BLaER1 treated with 17β-estradiol and CSF1 and Interleukin-3, amounts not matched to agents 10 nM and 100 nM (cell line): Measurements from ENCODE around the gene PPP1R12B.
"Not testable (repeated sequence)": the region's sequence is repeated elsewhere in the genome, so short reads cannot be mapped to it uniquely, and the experiment has no call there.

ENCODE experiments used
- H3K27ac ChIP-seq, 11 experiments: shearing (Covaris generic); formaldehyde crosslinking; 2 replicates each; pipeline ENCODE4 v1.8.1; 2022
- H3K27me3 ChIP-seq, 11 experiments: shearing (Covaris generic); formaldehyde crosslinking; 2 replicates each; pipeline ENCODE4 v1.8.1; 2022
- H3K36me3 ChIP-seq, 11 experiments: shearing (Covaris generic); formaldehyde crosslinking; 2 replicates each; pipeline ENCODE4 v1.8.1; 2022
- H3K4me1 ChIP-seq, 10 experiments: shearing (Covaris generic); formaldehyde crosslinking; 2 replicates each; pipeline ENCODE4 v1.8.1; 2022
- H3K4me2 ChIP-seq, 11 experiments: shearing (Covaris generic); formaldehyde crosslinking; 2 replicates each; pipeline ENCODE4 v1.8.1; 2022
- H3K4me3 ChIP-seq, 10 experiments: shearing (Covaris generic); formaldehyde crosslinking; 2 replicates each; pipeline ENCODE4 v1.8.1; 2022
- H3K9ac ChIP-seq, 11 experiments: shearing (Covaris generic); formaldehyde crosslinking; 2 replicates each; pipeline ENCODE4 v1.8.1; 2022
- H3K9me3 ChIP-seq, 11 experiments: shearing (Covaris generic); formaldehyde crosslinking; replicated peaks in 1 of 11; 2 replicates each; pipeline ENCODE4 v1.8.1; 2022
- H4K20me1 ChIP-seq, 11 experiments: shearing (Covaris generic); formaldehyde crosslinking; 2 replicates each; pipeline ENCODE4 v1.8.1; 2022
- Cebpa-rat ChIP-seq, 11 experiments: shearing (Covaris generic); IDR thresholded peaks; 2 replicates each; pipeline ENCODE4 v1.8.1; 2022

Gene PPP1R12B

DNA sequence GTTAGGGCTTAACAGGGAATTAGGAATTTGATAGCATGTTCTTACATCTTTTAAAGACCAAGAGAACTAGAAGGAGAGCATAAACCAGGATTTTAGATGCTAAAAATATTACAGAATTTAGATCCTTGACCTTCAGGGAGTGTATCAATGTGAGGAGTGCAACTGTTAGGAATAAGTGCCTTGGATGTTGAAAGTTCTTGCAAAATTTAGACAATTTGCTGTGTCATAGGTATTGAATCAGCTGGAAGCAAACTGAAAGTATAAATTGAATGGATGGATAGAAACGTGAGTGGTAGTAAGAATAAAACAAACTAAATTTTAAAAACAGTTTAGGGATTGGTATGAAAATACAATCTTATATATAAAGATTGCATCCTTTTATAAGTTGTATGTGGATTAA is 27.7 kb downstream of the PPP1R12B start:
- Histone ChIP-seq H3K4me1 (no peaks in the 10 kb centered on the region), H3K27ac (no peak overlapping the region), H3K9ac (no peak overlapping the region), H3K4me2 (no peak overlapping the region; a peak in 1 of 22 replicates), H3K9me3 (peaks cover 0 to 8% (median 3%) of the 10 kb centered on the region in 11 experiments; a peak in 5 of 22 replicates), H4K20me1 (peaks cover 0 to 4% (median 0%) of the 10 kb centered on the region in 11 experiments; a peak in 2 of 22 replicates), H3K4me3 (no peak overlapping the region), H3K36me3 (0 out of 22 replicates have a peak, but pooled peaks cover 0 to 8% (median 0%) of the 10 kb centered on the region in 11 experiments), H3K27me3 (no peaks in the 10 kb centered on the region)
- no peak for TF ChIP-seq Cebpa-rat (IDR thresholded peaks at IDR 0.05)

DNA sequence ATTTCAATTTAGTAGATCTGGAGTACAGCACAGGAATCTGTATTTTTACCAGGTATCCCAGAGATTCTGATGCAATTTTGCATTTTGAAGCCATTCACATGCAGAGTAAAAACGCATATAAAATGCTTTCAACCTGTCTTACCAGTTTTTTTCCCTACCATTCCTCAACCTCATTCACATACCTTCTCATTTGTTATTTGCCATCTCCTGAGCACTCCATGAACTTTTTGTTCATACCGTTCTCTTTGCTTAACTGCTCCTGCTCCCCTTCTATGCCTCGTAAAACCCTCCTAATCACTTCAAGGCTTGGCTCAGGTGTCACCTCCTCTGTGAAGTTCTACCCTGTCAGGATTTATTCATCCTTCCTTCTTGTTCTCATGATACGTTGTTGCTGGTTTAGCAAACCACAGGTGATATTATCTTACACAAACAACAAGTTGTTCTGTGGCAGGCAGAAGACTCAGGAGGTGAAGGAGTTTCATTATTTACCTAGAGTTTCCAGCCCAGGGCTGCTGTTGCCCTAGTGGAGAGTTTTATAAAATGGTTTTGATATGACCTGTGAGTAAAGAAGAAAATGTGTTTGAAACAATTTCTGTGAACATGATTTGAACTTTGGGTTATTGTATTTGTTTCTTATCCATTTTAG is 31.5 kb downstream of the PPP1R12B start:
- H3K27ac ChIP-seq, H3K4me1 ChIP-seq, H3K4me2 ChIP-seq, H3K27me3 ChIP-seq, H3K9ac ChIP-seq, H3K36me3 ChIP-seq, H3K9me3 ChIP-seq, H3K4me3 ChIP-seq: not testable (repeated sequence)
- H4K20me1 ChIP-seq: peaks cover 0 to 10% (median 0%) of the 10 kb centered on the region in 11 experiments; a peak in 3 of 22 replicates

DNA sequence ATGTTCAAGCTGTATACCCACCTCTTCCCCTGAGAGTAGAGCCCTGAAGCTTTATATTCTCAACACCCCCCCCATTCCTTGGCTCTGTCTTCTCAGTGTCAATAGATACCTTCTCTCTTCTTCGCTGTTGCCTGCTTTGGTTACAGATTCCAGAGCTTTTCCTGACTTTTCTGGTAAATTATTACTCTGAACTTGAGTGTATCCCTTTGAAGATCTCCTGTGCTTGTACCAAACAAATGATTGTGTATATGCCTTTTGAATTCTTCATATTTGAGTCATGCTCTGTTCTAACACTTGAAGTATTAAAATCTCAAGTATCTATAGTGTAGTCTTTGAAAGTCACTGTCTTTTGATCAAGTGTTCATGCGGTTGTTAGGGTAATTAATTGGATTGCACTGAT is 32.0 kb downstream of the PPP1R12B start:
- H3K9ac ChIP-seq, H3K4me2 ChIP-seq, H3K36me3 ChIP-seq, H3K4me3 ChIP-seq, H3K9me3 ChIP-seq, H3K4me1 ChIP-seq, H3K27me3 ChIP-seq, H3K27ac ChIP-seq: not testable (repeated sequence)
- H4K20me1 ChIP-seq: peaks cover 0 to 11% (median 0%) of the 10 kb centered on the region in 11 experiments; a peak in 3 of 22 replicates

- not testable (repeated sequence) for H3K9me3 ChIP-seq, H3K4me1 ChIP-seq, H3K4me2 ChIP-seq, H3K27ac ChIP-seq, H3K36me3 ChIP-seq, H3K4me3 ChIP-seq, H3K27me3 ChIP-seq, H3K9ac ChIP-seq
- H4K20me1 ChIP-seq: peaks cover 0 to 11% (median 0%) of the 10 kb centered on the region in 11 experiments; a peak in 3 of 22 replicates
Measured at GRCh38 chr1:202381867-202382266, 33.4 kb downstream of the PPP1R12B start.

DNA sequence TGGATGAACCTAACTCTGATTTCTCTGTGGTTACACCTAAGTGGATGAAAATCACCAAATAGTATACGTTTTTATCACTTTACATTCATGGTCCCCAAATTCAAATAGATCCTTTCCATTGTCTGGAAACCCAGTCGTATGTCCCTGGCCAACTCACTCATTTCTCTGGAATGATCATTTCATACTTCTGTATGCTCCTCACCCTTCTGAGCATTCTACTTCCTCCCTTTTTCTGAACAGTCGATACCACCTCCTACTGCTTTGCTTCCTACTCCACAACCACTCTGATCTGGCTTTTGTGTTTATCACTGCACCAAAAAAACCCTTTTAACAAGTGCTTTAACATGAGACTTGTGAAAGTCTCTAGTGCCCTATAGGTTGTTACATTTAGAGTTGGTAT is 47.3 kb downstream of the PPP1R12B start:
- H3K9ac ChIP-seq, H3K27ac ChIP-seq, H3K9me3 ChIP-seq, H3K4me3 ChIP-seq, H3K36me3 ChIP-seq, H3K27me3 ChIP-seq, H3K4me2 ChIP-seq, H3K4me1 ChIP-seq: not testable (repeated sequence)
- H4K20me1 ChIP-seq: peaks cover 0 to 27% (median 0%) of the 10 kb centered on the region in 11 experiments; a peak in 3 of 22 replicates

DNA sequence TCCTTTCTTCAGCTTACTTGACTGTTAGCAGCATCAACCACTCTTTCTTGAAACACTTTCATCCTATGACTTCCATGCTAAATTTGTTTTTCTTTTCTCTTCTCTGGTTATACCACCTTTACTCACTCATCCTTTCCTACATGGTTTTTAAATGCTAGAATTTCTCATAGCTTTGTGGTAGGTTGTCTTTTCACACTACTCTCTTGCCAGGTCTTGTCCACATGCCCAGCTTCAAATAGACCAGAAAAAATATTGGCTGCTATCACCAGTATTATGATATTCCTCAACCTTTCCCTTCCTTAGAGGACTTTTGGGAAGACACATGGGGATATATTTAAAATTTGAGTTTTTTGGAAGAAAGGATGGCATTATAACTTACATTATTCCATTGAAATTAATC is 48.8 kb downstream of the PPP1R12B start:
- no peaks in the 10 kb centered on the region for H3K9me3 ChIP-seq
- H3K36me3 ChIP-seq: no peaks in the 10 kb centered on the region
- peaks cover 0 to 6% (median 0%) of the 10 kb centered on the region in 10 experiments; a peak in 1 of 20 replicates for H3K4me1 ChIP-seq
- no peak for TF ChIP-seq Cebpa-rat (IDR thresholded peaks at IDR 0.05)
- no peaks in the 10 kb centered on the region for H3K27me3 ChIP-seq
- H3K9ac ChIP-seq: no peak overlapping the region
- H4K20me1 ChIP-seq: peaks cover 0 to 30% (median 0%) of the 10 kb centered on the region in 11 experiments; a peak in 3 of 22 replicates
- H3K4me2 ChIP-seq: no peak overlapping the region
- H3K4me3 ChIP-seq: no peak overlapping the region
- H3K27ac ChIP-seq: no peak overlapping the region

GRCh38 chr1:202398439-202398838 is 49.9 kb downstream of the PPP1R12B start:
- H3K9me3 ChIP-seq, H3K36me3 ChIP-seq, H3K4me2 ChIP-seq, H3K4me1 ChIP-seq, H3K27ac ChIP-seq, H3K4me3 ChIP-seq, H3K9ac ChIP-seq, H3K27me3 ChIP-seq: not testable (repeated sequence)
- H4K20me1 ChIP-seq: peaks cover 0 to 35% (median 0%) of the 10 kb centered on the region in 11 experiments; a peak in 3 of 22 replicates

GRCh38 chr1:202401771-202402170 is 53.3 kb downstream of the PPP1R12B start:
- H3K4me1 ChIP-seq, H3K9ac ChIP-seq, H3K4me2 ChIP-seq, H3K36me3 ChIP-seq, H3K27ac ChIP-seq, H3K4me3 ChIP-seq, H3K27me3 ChIP-seq, H3K9me3 ChIP-seq: not testable (repeated sequence)
- H4K20me1 ChIP-seq: peaks cover 0 to 44% (median 0%) of the 10 kb centered on the region in 11 experiments; a peak in 4 of 22 replicates

- H3K4me3 ChIP-seq: not testable (repeated sequence)
Measured at GRCh38 chr1:202403381-202403780, 54.9 kb downstream of the PPP1R12B start.

DNA sequence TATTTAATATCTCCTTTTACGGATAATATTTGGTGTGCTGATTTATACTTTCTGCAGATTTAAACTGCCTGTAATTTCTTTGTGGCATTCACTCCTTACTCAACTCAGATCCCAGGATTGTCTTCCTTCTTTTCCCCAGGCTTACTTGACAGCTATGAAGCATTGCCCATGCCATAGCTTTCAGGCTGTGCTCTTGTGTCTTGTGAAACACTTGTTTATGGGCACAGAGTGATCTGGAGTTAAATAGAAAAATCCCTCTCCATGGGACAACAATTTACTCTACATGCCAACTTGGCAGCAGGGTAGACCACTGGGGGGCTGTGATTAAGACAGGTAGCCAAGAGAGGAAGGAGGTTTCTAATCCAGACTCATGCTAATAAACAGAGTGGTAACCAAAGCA is 57.4 kb downstream of the PPP1R12B start:
- Histone ChIP-seq H3K4me1 (peaks cover 3 to 10% (median 7%) of the 10 kb centered on the region in 10 experiments; a peak in 13 of 20 replicates), H3K4me3 (no peak overlapping the region), H3K36me3 (no peaks in the 10 kb centered on the region), H4K20me1 (peaks cover 0 to 39% (median 0%) of the 10 kb centered on the region in 11 experiments; a peak in 5 of 22 replicates), H3K27me3 (no peaks in the 10 kb centered on the region), H3K9ac (no peak overlapping the region), H3K9me3 (no peaks in the 10 kb centered on the region), H3K4me2 (no peak overlapping the region), H3K27ac (no peak overlapping the region)
- TF ChIP-seq Cebpa-rat (IDR thresholded peaks at IDR 0.05): no peak

More at GRCh38 chr1:202403381-202403780, 54.9 kb downstream of the PPP1R12B start:
- H4K20me1 ChIP-seq: peaks cover 0 to 43% (median 0%) of the 10 kb centered on the region in 11 experiments; a peak in 4 of 22 replicates
- not testable (repeated sequence) for H3K4me1 ChIP-seq, H3K27ac ChIP-seq, H3K9me3 ChIP-seq, H3K4me2 ChIP-seq, H3K27me3 ChIP-seq, H3K9ac ChIP-seq, H3K36me3 ChIP-seq

- Histone ChIP-seq H4K20me1 (peaks cover 0 to 41% (median 0%) of the 10 kb centered on the region in 11 experiments; a peak in 5 of 22 replicates), H3K4me1 (peaks cover 4 to 12% (median 9%) of the 10 kb centered on the region in 10 experiments; a peak in 13 of 20 replicates)
- not testable (repeated sequence) for H3K4me3 ChIP-seq, H3K27me3 ChIP-seq, H3K36me3 ChIP-seq, H3K27ac ChIP-seq, H3K4me2 ChIP-seq, H3K9me3 ChIP-seq, H3K9ac ChIP-seq
Measured at GRCh38 chr1:202406896-202407295, 58.4 kb downstream of the PPP1R12B start.

- not testable (repeated sequence) for H3K4me3 ChIP-seq, H3K27ac ChIP-seq, H3K9me3 ChIP-seq, H3K9ac ChIP-seq, H3K36me3 ChIP-seq, H3K27me3 ChIP-seq, H3K4me2 ChIP-seq
- H3K4me1 ChIP-seq: peaks cover 4 to 12% (median 9%) of the 10 kb centered on the region in 10 experiments; a peak in 13 of 20 replicates
- peaks cover 0 to 46% (median 0%) of the 10 kb centered on the region in 11 experiments; a peak in 5 of 22 replicates for H4K20me1 ChIP-seq
Measured at GRCh38 chr1:202407378-202407777, 58.9 kb downstream of the PPP1R12B start.

GRCh38 chr1:202410251-202410650 is 61.8 kb downstream of the PPP1R12B start:
- not testable (repeated sequence) for H3K27ac ChIP-seq, H3K9ac ChIP-seq, H3K27me3 ChIP-seq, H3K36me3 ChIP-seq, H3K4me3 ChIP-seq, H3K9me3 ChIP-seq
- H3K4me1 ChIP-seq: peaks cover 4 to 12% (median 9%) of the 10 kb centered on the region in 10 experiments; a peak in 13 of 20 replicates
- peak overlapping the region in 3 of 11 experiments; percentile 1 to 44 (median 32); a peak in 1 of 22 replicates for H3K4me2 ChIP-seq
- H4K20me1 ChIP-seq: peaks cover 0 to 41% (median 0%) of the 10 kb centered on the region in 11 experiments; a peak in 3 of 22 replicates
